CD4-positive, alpha-beta T cell treated with Interleukin-6 for 4 hours (primary cell): ENCODE data around the gene CCDC14.
"Not testable (repeated sequence)": the region's sequence is repeated elsewhere in the genome, so short reads cannot be mapped to it uniquely, and the experiment has no call there.

Experiments
- DNase-seq: peaks from one replicate; pipeline ENCODE4 v3.0.0-alpha.2; 2020; ENCODE audit warnings: mixed read lengths

Gene CCDC14

GRCh38 chr3:123966799-123967198 lies 5.8 kb upstream of the CCDC14 start:
- DNase-seq = not testable (repeated sequence)

DNA sequence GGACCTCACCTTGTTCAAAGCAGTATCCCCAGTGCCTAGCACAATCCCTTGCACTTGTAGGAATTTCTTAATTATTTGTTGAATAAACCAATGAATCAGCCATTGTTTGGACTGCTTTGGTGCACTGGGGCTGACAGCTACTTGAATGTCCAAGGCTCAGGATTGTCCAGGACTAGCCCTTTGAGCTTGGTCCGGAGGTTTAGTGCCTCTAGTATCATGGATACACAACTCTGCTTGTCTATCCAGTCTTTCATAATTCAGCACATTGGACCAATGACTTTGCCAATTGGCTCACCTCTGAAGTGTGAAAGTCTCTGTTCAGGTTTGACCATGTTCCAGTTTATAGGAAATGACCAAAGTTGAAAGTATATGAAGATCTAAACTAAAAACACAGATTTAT lies 3.8 kb upstream of the CCDC14 start:
- DNase-seq = not testable (repeated sequence)

- no peak for DNase-seq
These were observed 453 bp upstream of the CCDC14 start for GRCh38 chr3:123961508-123961856.

GRCh38 chr3:123953735-123954134 lies 7.3 kb downstream of the CCDC14 start:
- DNase-seq = no peak

GRCh38 chr3:123952844-123953520 lies 8.0 kb downstream of the CCDC14 start:
- DNase-seq = no peak

DNA sequence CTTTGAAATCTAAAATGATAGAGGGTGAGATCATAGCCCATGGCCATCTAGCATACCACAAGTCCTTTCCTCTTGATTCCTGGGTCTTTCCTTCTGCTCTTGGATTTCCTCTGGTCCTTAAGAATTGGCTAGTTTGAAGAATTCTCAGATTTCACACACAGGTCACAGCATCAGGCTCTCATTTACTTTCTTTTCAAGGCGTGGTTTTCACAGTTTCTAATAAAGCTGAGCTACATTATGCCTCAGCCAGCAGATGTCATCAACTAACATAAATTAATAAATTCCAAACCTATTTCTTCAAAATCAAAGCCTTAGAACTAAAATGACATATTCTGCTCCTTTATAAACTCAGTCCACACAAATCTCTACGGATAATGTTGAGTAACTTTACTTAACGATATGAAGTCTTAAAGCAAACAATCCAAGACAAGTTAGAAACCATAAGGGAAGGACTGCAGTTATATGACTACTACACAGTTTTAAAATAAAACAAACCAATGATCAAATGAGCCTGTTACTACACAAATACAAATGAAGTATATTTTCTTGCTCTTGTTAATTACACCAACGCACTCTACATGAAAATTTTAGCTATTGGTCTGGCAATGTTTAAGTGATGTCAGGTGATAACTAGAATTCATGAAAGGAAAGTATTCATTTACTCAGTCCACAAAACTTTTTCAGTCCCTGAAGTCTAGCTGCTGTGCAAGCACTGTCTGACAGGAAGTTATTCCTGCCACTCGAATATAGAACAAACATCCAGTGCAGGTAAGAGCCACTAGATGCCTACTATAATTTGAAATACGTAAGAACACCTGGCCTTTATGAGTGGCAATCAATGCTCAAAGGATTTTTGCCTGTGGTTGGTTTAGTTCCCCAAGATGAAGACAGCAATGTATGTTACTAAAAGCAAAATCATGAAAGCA lies 9.2 kb downstream of the CCDC14 start:
- DNase-seq = no peak

- no peak for DNase-seq
These were observed 11.4 kb downstream of the CCDC14 start for GRCh38 chr3:123949641-123950040.

DNA sequence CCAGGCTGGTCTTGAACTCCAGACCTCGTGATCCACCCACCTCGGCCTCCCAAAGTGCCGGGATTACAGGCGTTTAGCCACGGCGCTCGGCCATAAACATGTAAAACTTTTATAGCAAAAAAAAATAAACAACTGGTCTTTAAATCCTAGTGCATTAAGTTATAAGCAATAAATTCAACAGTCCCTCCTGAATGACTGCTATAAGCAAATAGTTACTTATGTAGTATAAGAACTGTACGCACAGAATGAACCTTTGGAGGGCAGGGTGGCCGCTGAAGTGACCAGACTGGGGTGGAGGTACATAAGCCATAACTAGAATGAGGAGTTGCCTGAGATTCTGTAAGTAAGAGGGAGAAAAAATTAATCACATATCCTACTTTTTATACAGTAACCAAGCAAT lies 12.6 kb downstream of the CCDC14 start:
- DNase-seq = no peak

DNA sequence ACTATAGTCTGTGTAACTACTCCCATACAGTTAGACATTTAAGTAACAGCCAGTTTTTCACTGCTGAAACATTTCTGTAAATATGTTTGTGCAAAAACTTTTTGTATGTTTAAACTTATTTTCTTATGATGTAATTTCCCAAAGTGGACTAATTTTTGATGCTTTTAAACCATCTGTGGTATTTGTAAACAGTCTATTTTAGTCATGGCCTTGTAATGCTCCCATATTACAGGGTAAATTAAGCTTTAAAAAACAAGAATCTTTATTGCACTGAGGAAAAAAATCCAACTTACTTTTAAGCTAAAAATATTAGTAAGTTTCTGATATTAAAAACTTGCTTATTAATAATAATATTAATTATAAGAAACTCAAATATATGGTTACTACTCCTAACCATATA lies 13.5 kb downstream of the CCDC14 start:
- no peak for DNase-seq

GRCh38 chr3:123941542-123941941 lies 19.5 kb downstream of the CCDC14 start:
- DNase-seq = no peak

GRCh38 chr3:123941121-123941520 lies 19.9 kb downstream of the CCDC14 start:
- DNase-seq = no peak

GRCh38 chr3:123939706-123940105 lies 21.3 kb downstream of the CCDC14 start:
- no peak for DNase-seq

DNA sequence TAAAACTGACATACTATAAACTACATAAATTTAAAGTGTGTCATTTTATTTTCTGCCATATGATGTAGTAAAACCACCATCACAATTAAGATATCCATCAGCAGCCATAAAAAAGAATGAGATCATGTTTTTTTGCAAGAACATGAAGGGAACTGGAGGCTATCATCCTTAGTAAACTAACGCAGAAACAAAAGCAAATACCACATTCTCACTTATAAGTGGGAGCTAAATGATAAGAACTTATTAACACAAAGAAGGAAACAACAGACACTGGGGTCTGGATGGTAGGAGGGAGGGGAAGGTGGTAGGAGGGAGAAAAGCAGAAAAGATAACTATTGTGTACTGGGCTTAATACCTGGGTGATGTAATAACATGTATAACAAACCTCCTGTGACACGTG lies 24.6 kb downstream of the CCDC14 start:
- DNase-seq = no peak

DNA sequence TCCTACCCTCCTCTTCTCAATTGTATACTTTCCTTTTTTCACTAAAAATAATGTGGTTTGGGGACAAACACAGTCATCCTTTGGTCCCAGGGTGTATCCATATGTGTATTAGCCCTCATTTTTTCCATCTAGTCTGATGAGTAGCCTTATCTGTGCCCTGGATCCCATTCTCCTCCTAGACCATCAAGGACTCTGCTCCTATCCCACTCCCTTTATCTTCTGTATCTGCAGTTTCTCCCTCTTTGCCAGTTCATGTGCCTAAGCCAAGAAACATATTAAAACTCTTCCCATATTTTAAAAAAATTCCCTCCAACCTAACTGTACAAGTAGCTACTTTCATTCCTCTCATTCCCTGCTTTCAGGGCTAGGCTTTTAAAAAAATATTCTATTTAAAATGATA lies 25.2 kb downstream of the CCDC14 start:
- DNase-seq = no peak

DNA sequence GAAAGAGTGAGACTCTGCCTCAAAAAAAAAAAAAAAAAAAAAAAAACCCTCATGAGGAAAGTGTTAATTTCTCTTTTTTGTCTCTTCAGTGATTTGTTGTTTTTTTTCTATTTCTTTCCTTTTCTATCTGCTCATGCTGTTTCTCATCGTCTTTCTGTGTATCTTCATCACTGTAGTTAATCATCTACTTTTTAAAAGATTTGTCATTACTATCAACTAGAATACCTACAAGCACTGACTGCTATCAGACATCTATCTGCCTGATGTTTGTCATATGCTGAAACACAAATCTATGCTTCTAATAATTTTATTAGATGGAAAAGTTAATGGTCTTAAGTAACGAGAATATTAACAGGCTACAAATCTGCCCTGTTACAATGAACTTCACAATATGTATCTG lies 26.8 kb downstream of the CCDC14 start:
- DNase-seq = no peak

DNA sequence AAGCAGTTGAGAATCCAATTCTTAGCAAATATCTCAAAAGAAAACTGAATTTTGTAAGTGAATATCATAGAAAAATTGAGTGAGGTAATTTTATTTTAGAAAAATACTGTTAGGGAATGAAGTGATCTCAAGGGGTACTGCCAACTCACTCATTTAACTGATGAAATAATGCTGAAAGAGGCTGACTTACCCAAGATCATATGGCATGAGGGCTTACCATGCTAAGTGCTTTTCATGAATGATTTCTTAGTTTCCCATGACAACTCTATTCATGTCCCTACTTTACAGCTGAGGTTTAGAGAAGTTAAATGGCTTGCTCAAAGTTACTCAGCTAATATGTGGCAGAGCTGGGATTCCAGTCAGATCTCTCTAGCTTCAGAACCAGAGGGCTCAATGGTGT lies 30.6 kb downstream of the CCDC14 start:
- no peak for DNase-seq

DNA sequence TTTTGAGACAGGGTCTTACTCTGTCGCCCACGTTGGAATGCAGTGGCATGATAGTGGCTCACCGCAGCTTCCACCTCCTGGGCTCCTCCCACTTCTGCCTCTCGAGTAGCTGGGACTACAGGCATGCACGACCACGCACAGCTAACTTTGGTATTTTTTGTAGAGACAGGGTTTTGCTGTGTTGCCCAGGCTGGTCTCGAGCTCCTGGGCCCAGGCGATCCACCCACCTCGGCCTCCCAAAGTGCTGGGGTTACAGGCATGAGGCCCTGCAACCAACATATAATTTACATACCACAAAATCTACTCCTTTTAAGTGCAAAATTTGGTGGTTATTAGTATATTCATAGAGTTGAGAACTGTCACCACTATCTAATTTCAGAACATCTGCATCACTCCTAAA lies 31.7 kb downstream of the CCDC14 start:
- DNase-seq = no peak

DNA sequence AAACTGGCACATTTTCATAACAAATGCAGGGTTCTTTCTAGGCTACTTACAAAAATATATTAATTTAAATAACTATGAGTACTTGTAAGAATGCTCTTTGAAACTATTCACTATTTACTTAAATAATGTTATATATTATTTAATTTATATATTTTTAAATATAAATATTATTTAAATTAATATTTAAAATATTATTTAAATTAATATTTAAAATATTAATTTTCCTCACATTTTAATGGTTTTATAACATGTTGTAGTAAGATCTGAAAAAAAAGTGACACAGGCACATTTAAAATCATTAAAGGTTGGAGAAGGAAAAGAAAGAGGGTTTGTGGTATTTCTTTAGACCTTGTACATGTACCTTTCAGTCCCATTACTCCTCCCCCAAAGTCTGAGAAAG lies 34.6 kb downstream of the CCDC14 start:
- DNase-seq = no peak

DNA sequence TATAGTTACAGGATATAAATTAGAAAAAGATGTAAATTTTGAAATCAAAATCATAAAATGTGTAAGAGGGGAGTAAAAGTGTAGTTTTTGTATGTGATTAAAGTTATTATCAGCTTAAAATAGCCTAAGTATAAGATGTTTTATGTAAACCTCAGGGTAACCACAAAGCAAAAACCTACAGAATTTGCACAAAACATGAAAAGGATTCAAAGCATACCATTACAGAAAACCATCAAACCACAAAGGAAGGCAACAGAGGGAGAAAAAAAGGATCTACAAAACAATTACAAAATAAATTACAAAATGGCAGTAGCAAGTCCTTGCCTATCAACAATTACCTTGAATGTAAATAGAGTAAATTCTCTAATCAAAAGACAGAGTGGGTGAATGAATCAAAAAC lies 40.2 kb downstream of the CCDC14 start:
- DNase-seq = no peak

- no peak for DNase-seq
These were observed 40.6 kb downstream of the CCDC14 start for GRCh38 chr3:123920383-123920782.

GRCh38 chr3:123919353-123919752 lies 41.7 kb downstream of the CCDC14 start:
- DNase-seq = no peak

- DNase-seq = no peak
These were observed 46.2 kb downstream of the CCDC14 start for GRCh38 chr3:123914829-123915228.

GRCh38 chr3:123909785-123910184 lies 51.2 kb downstream of the CCDC14 start:
- DNase-seq = no peak

- DNase-seq = no peak
These were observed 53.3 kb downstream of the CCDC14 start for GRCh38 chr3:123907720-123908119.
